SK-N-MC (cell line): ENCODE data around the gene CALCOCO2.
A peak's percentile ranks its signal among the peaks of the same experiment; 100 is the strongest.

Experiments
- DNase-seq: peaks from one replicate; pipeline ENCODE4 v3.0.0-alpha.2; 2011; ENCODE audit warnings: low read depth, low spot score
- H3K27ac ChIP-seq: fragments of 200-600 bp; sonication (generic); 2 replicates; pipeline ENCODE4 v1.5.1; 2016; ENCODE audit warnings: mixed run types
- H3K36me3 ChIP-seq: fragments of 200-600 bp; sonication (generic); 2 replicates; pipeline ENCODE4 v1.6.1; 2017; ENCODE audit warnings: antibody characterized with exemption, low read length, mixed read lengths; ENCODE audit not compliant: insufficient read depth
- H3K4me3 ChIP-seq: fragments of 200-600 bp; sonication (generic); 2 replicates; pipeline ENCODE4 v1.5.1; 2016
- H3K9ac ChIP-seq: fragments of 200-600 bp; sonication (generic); 2 replicates; pipeline ENCODE4 v1.8.0; 2017; ENCODE audit warnings: mixed run types, mixed read lengths; ENCODE audit not compliant: insufficient read length
- H3K9me3 ChIP-seq: fragments of 200-600 bp; sonication (generic); 2 replicates; pipeline ENCODE4 v1.6.1; 2017; ENCODE audit warnings: low read depth, mild to moderate bottlenecking, antibody characterized with exemption, low read length, moderate library complexity, mixed read lengths
- EZH2 ChIP-seq: fragments of 200-600 bp; sonication (generic); IDR thresholded peaks from one replicate; pipeline ENCODE4 v1.6.1; 2017; ENCODE audit warnings: antibody characterized with exemption
- FOXP2 ChIP-seq: optimal IDR thresholded peaks from 2 replicates; pipeline ENCODE3; 2011; ENCODE audit warnings: mild to moderate bottlenecking, moderate library complexity; ENCODE audit not compliant: insufficient read depth; ENCODE audit errors: extremely low read length, control extremely low read depth
- POLR2AphosphoS5 ChIP-seq: IDR thresholded peaks from 2 replicates; pipeline ENCODE4 v1.6.1; 2012; ENCODE audit warnings: mild to moderate bottlenecking, low read depth, low read length, borderline replicate concordance

Gene CALCOCO2

DNA sequence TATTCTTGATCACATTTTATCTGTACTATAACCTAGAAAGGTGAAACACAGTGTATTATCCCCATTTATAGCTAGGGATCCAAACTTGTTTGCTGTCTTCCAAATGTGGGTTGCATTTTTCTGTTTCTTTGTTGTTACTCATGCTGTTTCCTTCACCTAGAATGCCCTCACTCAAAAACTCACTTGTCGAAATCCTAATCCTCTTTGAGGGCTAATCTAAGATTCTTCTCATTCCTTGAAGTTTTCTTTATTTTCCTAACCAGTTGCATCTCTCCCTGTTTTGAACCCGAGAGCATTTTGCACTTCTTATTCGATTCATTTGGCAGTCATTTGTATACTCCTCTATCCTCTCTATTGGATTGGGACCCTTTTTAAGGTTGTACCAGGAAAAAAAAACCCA, 9.6 kb downstream of the CALCOCO2 start:
- no peak overlapping the region for H3K9ac ChIP-seq
- no peak for TF ChIP-seq FOXP2
- no peaks in the 10 kb centered on the region for H3K9me3 ChIP-seq
- DNase-seq = no peak
- H3K4me3 ChIP-seq = no peak overlapping the region; the same call in 1 of the 2 replicates
- H3K27ac ChIP-seq = peak overlapping the region; percentile 86; the same call in 1 of the 2 replicates
- H3K36me3 ChIP-seq = peaks cover 22% of the 10 kb centered on the region

DNA sequence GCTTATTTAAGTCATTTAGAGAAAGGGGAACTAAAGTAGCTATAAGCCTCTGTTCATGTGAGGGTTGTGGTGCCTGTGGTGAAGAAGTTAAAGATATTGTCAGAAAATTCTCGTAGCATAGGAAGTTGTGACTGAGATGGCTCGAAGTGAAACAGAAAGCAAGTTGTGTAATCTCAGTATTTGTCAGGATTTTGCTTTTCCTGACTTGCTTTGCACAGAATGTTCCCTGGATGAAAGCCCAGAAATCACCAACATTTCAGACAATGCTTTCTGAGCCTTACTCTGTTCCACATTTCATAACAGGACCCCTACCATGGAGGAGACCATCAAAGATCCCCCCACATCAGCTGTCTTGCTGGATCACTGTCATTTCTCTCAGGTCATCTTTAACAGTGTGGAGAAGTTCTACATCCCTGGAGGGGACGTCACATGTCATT, 10.6 kb downstream of the CALCOCO2 start:
- H3K9me3 ChIP-seq = no peaks in the 10 kb centered on the region
- peak overlapping the region; percentile 53 for H3K4me3 ChIP-seq
- H3K36me3 ChIP-seq = peaks cover 22% of the 10 kb centered on the region
- DNase-seq = no peak
- H3K27ac ChIP-seq = peak overlapping the region; percentile 86
- no peak for TF ChIP-seq FOXP2
- no peak for TF ChIP-seq POLR2AphosphoS5
- TF ChIP-seq EZH2 = no peak
- peak overlapping the region; percentile 41 for H3K9ac ChIP-seq

DNA sequence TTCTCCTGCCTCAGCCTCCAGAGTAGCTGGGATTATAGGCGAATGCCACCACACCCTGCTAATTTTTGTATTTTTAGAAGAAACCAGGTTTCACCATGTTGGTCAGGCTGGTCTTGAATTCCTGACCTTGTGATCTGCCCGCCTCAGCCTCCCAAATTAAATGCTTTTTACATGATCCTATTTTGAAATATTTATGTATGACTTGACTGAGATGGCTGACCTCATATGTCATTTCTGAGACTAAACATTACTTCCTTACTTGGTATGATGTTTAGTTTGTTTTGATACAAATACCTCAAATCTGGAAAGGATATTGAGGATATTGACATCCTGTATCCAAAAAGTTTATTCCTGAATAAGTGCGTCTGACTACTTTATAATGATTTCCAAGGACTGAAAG, 11.9 kb downstream of the CALCOCO2 start:
- peaks cover 29% of the 10 kb centered on the region for H3K36me3 ChIP-seq

DNA sequence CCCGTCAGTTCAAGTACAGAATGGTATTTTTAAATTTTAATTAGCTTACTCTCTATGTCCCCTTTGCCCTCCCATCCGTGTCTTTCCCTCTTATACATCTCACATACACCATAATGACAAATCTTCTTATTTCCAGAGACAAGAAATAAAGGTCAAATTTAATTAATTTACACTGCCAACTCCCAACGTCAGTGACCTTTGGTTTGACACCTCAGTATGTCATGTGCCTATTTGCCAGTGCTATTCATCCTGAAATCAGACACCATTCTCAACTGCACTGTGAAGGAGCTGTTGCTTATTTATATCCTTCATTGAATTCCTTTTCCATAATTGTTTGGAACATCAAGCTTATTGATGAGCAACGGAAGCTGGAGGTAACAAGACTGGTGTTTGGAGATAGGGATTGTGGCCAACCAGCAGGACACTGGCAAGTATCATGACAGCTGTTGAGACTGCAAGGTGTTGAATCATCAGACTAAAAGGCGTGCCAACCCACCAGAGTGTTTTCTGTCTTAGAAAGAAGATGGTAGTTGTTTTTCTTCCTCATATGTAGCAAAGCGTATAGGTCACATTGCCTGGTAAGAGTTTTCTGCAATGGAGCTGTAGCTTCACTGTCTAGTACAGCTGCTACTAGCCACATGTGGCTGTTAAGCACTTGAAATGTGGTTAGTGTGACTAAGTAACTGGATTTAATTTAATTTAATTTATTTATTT, 12.5 kb downstream of the CALCOCO2 start:
- Histone ChIP-seq H3K9ac (no peak overlapping the region), H3K27ac (no peak overlapping the region), H3K4me3 (no peak overlapping the region), H3K36me3 (peaks cover 34% of the 10 kb centered on the region), H3K9me3 (no peaks in the 10 kb centered on the region)
- DNase-seq = no peak
- no peak for TF ChIP-seq FOXP2
- TF ChIP-seq POLR2AphosphoS5 = no peak
- no peak for TF ChIP-seq EZH2

More for the DNA sequence above, 11.9 kb downstream of the CALCOCO2 start:
- H3K9me3 ChIP-seq = no peaks in the 10 kb centered on the region
- TF ChIP-seq EZH2 (no peak), POLR2AphosphoS5 (no peak), FOXP2 (no peak)
- DNase-seq = no peak
- no peak overlapping the region for H3K27ac ChIP-seq
- no peak overlapping the region for H3K4me3 ChIP-seq
- no peak overlapping the region for H3K9ac ChIP-seq

DNA sequence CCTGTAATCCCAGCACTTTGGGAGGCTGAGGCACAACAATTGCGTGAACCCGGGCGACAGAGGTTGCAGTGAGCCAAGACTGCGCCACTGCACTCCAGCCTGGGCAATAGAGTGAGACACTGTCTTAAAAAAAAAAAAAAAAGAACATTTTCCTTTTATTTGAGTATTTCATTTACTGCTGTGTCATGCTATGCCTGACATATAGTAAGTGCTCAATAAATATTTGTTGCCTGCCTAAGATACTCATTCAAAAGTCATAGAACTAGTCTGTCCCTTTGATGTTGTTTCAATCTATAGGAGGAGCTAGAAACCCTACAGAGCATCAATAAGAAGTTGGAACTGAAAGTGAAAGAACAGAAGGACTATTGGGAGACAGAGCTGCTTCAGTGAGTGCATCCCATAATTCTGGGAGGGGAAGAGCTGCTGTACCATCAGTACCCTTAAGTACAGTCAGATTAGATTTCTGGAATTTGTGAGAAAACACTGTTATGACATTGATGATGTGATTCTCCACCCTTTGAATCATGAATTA, 20.0 kb downstream of the CALCOCO2 start:
- TF ChIP-seq FOXP2 (no peak), POLR2AphosphoS5 (no peak), EZH2 (no peak)
- Histone ChIP-seq H3K4me3 (no peak overlapping the region), H3K27ac (no peak overlapping the region), H3K9ac (no peak overlapping the region), H3K9me3 (no peaks in the 10 kb centered on the region), H3K36me3 (peaks cover 66% of the 10 kb centered on the region)
- no peak for DNase-seq

DNA sequence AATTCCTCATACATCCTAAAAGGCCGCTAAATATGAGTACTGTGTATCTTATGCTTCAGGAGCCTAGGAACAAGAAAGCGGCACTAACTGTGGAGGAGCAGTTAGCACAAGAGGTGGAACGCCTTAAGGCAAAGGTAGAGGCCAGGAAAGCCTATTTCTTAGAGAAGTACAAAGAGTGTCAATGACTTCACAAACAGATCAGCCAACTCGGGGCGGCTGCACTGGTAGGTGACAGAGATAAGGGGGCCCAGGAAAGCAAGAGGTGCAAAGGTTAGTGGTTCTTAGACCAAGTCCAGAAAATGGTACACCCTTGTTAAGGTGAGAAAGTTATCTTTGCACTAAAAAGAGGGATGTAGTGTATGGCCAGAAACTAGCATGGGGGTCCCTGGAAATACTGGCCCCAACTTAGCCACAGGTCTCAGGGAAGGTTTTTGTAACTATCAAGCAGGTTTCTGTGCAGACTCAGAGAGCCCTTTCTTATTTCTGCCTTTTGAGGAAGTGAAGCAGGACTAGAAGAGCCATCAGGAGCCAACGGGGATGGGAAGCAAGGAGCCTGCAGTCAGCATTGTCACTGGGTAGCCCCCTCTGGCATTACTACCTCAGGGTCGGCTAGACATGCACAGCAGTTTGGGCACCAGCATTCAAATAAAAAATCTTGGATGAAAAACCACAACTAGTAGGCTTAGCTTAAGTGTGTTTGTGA, 24.1 kb downstream of the CALCOCO2 start:
- Histone ChIP-seq H3K9me3 (no peaks in the 10 kb centered on the region), H3K4me3 (no peak overlapping the region), H3K9ac (no peak overlapping the region), H3K27ac (no peak overlapping the region), H3K36me3 (peaks cover 54% of the 10 kb centered on the region)
- no peak for DNase-seq
- no peak for TF ChIP-seq FOXP2
- no peak for TF ChIP-seq EZH2
- no peak for TF ChIP-seq POLR2AphosphoS5

DNA sequence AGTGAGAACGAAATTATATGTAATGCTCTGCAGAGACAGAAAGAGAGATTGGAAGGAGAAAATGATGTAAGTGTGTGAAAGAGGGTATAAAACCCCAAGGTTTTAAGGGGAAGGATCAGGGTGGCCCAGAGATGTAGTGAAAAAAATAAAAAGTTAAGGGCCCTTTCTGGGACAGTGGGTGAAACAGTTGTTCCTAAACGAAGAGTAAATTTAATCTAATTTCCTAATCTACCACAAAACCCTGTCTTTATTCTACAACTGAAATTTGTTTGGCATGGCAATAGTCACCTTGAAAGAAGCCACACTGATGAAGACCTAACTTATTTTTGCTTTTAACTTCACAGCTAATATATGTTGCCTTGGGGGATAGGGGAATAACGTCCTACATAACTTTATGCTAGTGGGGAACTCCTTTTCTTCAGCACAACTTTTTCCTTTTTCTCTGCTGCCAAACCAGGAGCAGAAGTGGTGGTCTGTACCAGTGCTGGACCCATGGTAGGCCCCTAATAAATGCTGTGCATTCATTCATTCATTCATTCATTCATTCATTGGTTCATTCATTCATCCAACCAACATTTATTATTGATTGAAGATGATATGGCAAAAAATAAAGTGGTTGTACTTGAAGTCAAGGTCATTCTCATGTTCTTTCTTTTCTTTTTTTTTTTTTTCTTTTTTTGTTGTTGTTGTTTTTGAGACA, 25.4 kb downstream of the CALCOCO2 start:
- Histone ChIP-seq H3K36me3 (peaks cover 56% of the 10 kb centered on the region), H3K9me3 (no peaks in the 10 kb centered on the region), H3K9ac (no peak overlapping the region), H3K4me3 (no peak overlapping the region), H3K27ac (no peak overlapping the region)
- no peak for DNase-seq
- TF ChIP-seq EZH2 (no peak), FOXP2 (no peak), POLR2AphosphoS5 (no peak)

DNA sequence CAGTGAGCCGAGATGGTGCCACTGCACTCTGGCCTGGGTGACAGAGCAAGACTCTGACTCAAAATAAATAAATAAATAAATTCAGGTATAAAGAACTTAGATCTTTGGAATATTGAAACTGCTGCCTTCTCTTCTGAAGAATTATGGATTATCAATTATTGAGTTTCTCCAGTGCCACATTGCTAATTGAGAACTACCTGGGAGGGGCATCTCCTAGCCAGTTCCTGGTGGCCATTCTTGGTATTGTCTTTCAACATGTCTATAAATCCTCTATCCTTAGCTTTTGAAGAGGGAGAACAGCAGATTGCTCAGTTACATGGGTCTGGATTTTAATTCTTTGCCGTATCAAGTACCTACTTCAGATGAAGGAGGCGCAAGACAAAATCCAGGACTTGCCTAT, 29.2 kb downstream of the CALCOCO2 start:
- Histone ChIP-seq H3K9ac (no peak overlapping the region), H3K4me3 (no peak overlapping the region), H3K36me3 (peaks cover 53% of the 10 kb centered on the region), H3K27ac (peak overlapping the region; percentile 43; the same call in 1 of the 2 replicates), H3K9me3 (no peaks in the 10 kb centered on the region)
- DNase-seq = no peak
- no peak for TF ChIP-seq POLR2AphosphoS5
- no peak for TF ChIP-seq FOXP2
- no peak for TF ChIP-seq EZH2
